Left ventricle myocardium inferior (tissue), 1 donor: ENCODE results near the gene PES1. TPM values are rescaled to one million over a fixed set of nuclear protein-coding genes. Genes with fewer than 3 reads are reported as not detected.
"Not testable (repeated sequence)": the region's sequence is repeated elsewhere in the genome, so short reads cannot be mapped to it uniquely, and the experiment has no call there.

ENCODE experiments used
- DNase-seq: peaks from one replicate; pipeline ENCODE4 v3.0.0-alpha.2; 2020
- H3K27ac ChIP-seq: fragments of 200-600 bp; replicated peaks from 2 replicates; pipeline ENCODE4 v1.8.0; 2021
- H3K27me3 ChIP-seq: fragments of 200-600 bp; 2 replicates; pipeline ENCODE4 v1.8.0; 2021; ENCODE audit warnings: low read depth
- H3K36me3 ChIP-seq: fragments of 200-600 bp; 2 replicates; pipeline ENCODE4 v1.8.0; 2021
- H3K4me1 ChIP-seq: fragments of 200-600 bp; 2 replicates; pipeline ENCODE4 v1.8.0; 2021
- H3K4me3 ChIP-seq: fragments of 200-600 bp; 2 replicates; pipeline ENCODE4 v1.8.0; 2021; ENCODE audit warnings: mild to moderate bottlenecking, moderate library complexity
- H3K9me3 ChIP-seq: fragments of 200-600 bp; replicated peaks from 2 replicates; pipeline ENCODE4 v1.8.0; 2021
- CTCF ChIP-seq: fragments of 200-600 bp; IDR thresholded peaks from 2 replicates; pipeline ENCODE4 v1.8.0; 2021; ENCODE audit warnings: antibody characterized with exemption, mild to moderate bottlenecking, borderline replicate concordance
- intact Hi-C: fragments of 100-400 bp; cut with micrococcal nuclease; formaldehyde crosslinking; loops from one replicate; pipeline ENCODE4 v1.11.0; 2022
- total RNA-seq: library from RNA; stranded (reverse); fragmentation: NEBNext Ultra II Directional; extraction: Animal tissue kit (Norgen Biotek cat#: 25700); gene quantifications from one replicate; pipeline ENCODE4 v1.2.1, GENCODE V29; 2021
- donor health status: DM: no; HTN: yes; CAD: no; lungs with severe emphysema.

Gene PES1
- total RNA-seq, 1 donor from 2014 or later: 23.1 TPM

DNA sequence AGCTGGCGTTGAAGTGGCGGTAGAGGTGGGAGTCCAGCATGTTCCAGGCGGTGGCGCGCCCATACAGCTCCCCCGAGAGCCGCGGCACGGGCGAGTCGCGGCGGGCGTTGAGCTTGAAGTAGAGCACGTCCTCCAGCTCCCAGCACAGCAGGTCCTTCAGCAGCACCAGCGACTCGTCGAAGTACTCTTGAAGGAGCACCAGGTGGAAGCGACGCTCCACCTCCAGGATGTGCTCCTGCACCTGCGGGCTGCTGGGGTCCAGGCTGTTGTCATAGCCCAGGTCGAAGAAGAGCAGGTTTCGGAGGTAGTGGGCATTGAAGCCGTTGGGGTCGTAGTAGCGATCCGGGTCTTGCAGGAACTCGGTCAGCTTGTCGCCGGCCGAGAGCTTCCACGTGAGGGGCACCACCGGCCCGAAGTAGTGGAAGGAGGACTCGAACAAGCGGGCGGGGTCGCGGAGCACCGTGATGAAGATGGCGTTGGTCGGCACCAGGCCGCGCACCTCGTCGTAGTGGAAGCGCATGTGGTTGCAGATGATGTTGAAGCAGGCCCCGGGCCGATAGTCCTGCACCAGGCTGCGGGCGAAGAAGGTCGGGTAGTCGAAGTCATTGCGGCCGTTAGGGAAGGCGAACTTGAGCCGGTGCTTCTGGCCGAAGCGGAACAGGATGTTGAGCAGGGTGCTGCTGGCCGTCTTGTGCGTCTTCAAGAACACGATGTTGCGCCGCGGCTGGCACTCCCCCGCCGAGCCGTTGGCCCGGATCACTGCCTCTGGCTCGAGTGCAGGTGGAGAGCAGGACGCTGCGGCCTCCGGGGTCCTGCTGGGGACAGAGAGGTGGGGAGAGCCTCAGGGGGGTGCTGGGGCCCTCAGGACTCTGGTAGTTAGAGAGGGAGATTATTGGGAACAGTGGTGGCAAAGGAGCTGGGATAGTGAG is 36.2 kb downstream of the PES1 start:
- intact Hi-C loops: no loop called here
- H3K27ac ChIP-seq: no peak overlapping the region
- H3K4me3 ChIP-seq: no peak overlapping the region
- H3K36me3 ChIP-seq: no peaks in the 10 kb centered on the region
- no peaks in the 10 kb centered on the region for H3K27me3 ChIP-seq
- no peak for DNase-seq
- H3K9me3 ChIP-seq: no peaks in the 10 kb centered on the region
- no peak for TF ChIP-seq CTCF
- H3K4me1 ChIP-seq: no peaks in the 10 kb centered on the region

DNA sequence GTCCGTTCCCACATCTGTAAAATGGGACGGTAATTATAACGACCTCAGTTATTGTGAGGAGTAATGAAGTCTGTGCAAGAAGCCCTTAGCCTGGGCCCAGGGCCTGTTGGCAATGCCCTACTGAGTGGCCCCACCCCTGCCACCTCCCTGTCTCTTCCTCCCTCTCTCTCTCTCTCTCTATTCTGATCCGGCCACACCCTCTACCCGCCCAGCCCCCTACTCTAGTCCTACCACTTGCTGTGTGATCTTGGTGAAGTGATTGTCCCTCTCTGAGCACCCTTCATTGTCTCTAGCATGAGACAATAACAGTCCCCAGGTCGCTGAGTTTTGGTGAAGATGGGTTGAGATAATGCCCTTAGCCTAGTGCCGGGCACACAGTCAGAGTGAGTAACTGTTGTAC is 37.7 kb downstream of the PES1 start:
- H3K36me3 ChIP-seq: no peaks in the 10 kb centered on the region
- H3K4me3 ChIP-seq: no peak overlapping the region
- no peaks in the 10 kb centered on the region for H3K9me3 ChIP-seq
- no peak overlapping the region for H3K27ac ChIP-seq
- intact Hi-C loops: no loop called here
- no peak for TF ChIP-seq CTCF
- no peaks in the 10 kb centered on the region for H3K4me1 ChIP-seq
- no peaks in the 10 kb centered on the region for H3K27me3 ChIP-seq
- DNase-seq: no peak

DNA sequence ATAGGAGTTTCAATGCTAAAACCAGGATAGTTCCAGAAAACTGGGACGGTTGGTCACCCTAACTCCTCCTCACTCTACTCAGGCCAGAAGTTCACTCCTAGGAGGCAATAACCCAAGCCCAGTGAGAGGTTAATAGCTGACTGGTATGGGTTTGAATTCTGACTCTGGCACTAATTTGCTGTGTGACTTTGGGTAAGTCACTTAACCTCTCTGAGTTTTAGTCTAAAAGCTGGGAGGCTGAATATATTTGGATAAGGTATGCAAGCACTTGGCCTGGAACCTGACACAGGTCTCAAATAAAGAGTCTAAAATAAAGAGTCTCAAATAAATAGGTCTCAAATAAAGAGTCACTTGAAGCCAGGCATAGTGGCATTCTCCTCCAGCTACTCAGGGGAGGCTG is 39.0 kb downstream of the PES1 start:
- H3K4me3 ChIP-seq: no peak overlapping the region
- no peak for TF ChIP-seq CTCF
- no peak overlapping the region for H3K27ac ChIP-seq
- no peaks in the 10 kb centered on the region for H3K36me3 ChIP-seq
- no peaks in the 10 kb centered on the region for H3K4me1 ChIP-seq
- intact Hi-C loops: no loop called here
- H3K9me3 ChIP-seq: no peaks in the 10 kb centered on the region
- DNase-seq: no peak
- H3K27me3 ChIP-seq: peaks cover 3% of the 10 kb centered on the region

GRCh38 chr22:30551813-30552212 is 39.9 kb downstream of the PES1 start:
- H3K9me3 ChIP-seq, H3K36me3 ChIP-seq, H3K27ac ChIP-seq, H3K4me1 ChIP-seq, intact Hi-C loops, DNase-seq, H3K4me3 ChIP-seq: not testable (repeated sequence)
- peaks cover 12% of the 10 kb centered on the region for H3K27me3 ChIP-seq

DNA sequence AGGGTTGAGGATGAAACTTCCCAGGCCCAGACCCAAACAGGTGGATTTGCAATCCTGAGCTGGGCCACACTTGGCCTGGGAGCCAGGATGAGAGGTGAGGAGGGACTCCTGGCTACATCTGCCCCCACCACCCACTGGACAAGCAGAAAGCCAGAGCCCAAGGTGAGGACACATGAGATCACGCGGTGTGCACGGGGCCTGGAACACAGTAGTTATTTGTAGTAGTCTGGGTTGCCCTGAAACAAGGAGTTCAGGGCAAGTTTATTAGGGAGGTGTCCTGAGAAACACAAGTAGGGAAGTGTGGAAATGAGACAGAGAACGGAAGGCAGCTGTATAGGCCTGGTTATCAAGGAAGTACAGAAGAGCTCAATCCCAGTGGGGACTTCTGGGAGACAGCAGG is 44.5 kb downstream of the PES1 start:
- no peak for DNase-seq
- Histone ChIP-seq H3K4me3 (no peak overlapping the region), H3K36me3 (no peaks in the 10 kb centered on the region), H3K27ac (no peak overlapping the region), H3K9me3 (no peaks in the 10 kb centered on the region), H3K4me1 (peaks cover 7% of the 10 kb centered on the region), H3K27me3 (peaks cover 55% of the 10 kb centered on the region)
- TF ChIP-seq CTCF: no peak
- intact Hi-C loops: no loop called here

DNA sequence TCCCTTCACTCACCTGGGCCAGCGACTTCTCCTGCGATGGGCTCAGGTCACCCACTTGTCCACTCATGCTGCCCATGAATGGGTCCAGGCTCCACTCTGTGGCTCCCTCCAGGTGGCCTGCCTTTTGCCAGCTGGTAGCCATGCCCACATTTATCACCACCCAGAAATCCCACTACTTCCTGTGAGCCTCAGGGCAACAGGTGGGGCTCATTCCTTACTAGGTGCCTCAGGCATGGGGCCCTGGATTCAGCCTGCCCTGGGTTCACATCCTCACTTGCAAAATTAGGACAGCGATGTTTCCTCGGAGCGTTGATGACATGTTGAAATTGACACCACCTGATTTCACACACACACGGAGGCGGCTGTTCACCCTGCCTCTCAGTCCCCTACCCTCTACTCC is 45.1 kb downstream of the PES1 start, which contains the start of gene SEC14L6:
Gene SEC14L6, minus strand, starts transcription at position 126 of the 400 bp plus-strand sequence. Its CDS starts 59 bp downstream, at position 67.
- intact Hi-C loops: no loop called here
- Histone ChIP-seq H3K27me3 (peaks cover 61% of the 10 kb centered on the region), H3K36me3 (no peaks in the 10 kb centered on the region), H3K4me3 (no peak within 1 kb of the TSS), H3K4me1 (peaks cover 12% of the 10 kb centered on the region), H3K9me3 (no peaks in the 10 kb centered on the region), H3K27ac (no peak within 1 kb of the TSS)
- TF ChIP-seq CTCF: no peak
- no peak for DNase-seq
